GM19043 (cell line): ENCODE measurements around the gene FER1L5.

Experiments
- ATAC-seq: cut with Tn5 transposase; IDR thresholded peaks from one replicate; pipeline ENCODE4 v1.9.1; 2021; ENCODE audit warnings: low read depth; ENCODE audit not compliant: unreplicated experiment

Gene FER1L5

GRCh38 chr2:96642564-96643360, at the start of gene FER1L5:
Gene FER1L5, plus strand, starts transcription at chr2:96642764. Its CDS starts 73 bp downstream, at chr2:96642837.
- ATAC-seq = no peak

- ATAC-seq = no peak
These were observed 48.3 kb upstream of the FER1L5 start for GRCh38 chr2:96594282-96594681.

GRCh38 chr2:96594691-96595152, 47.8 kb upstream of the FER1L5 start:
- ATAC-seq = no peak

- ATAC-seq = no peak
These were observed 46.0 kb upstream of the FER1L5 start for GRCh38 chr2:96596596-96596995.

- no peak for ATAC-seq
These were observed 42.6 kb upstream of the FER1L5 start for GRCh38 chr2:96599941-96600340.

- no peak for ATAC-seq
These were observed 40.9 kb upstream of the FER1L5 start for GRCh38 chr2:96601382-96602292.

GRCh38 chr2:96602330-96602823, 40.2 kb upstream of the FER1L5 start:
- no peak for ATAC-seq

GRCh38 chr2:96604104-96604503, 38.5 kb upstream of the FER1L5 start:
- ATAC-seq = no peak

- ATAC-seq = no peak
These were observed 33.8 kb upstream of the FER1L5 start for GRCh38 chr2:96608469-96609455.

GRCh38 chr2:96616128-96616527, 26.4 kb upstream of the FER1L5 start:
- no peak for ATAC-seq

GRCh38 chr2:96616535-96616934, 26.0 kb upstream of the FER1L5 start:
- no peak for ATAC-seq

GRCh38 chr2:96617012-96617411, 25.6 kb upstream of the FER1L5 start:
- ATAC-seq = no peak

- no peak for ATAC-seq
These were observed 23.8 kb upstream of the FER1L5 start for GRCh38 chr2:96618596-96619283.

GRCh38 chr2:96622544-96622943, 20.0 kb upstream of the FER1L5 start:
- ATAC-seq = no peak

- ATAC-seq = no peak
These were observed 19.4 kb upstream of the FER1L5 start for GRCh38 chr2:96623116-96623515.

GRCh38 chr2:96625571-96626552, 16.7 kb upstream of the FER1L5 start:
- no peak for ATAC-seq

- no peak for ATAC-seq
These were observed 16.0 kb upstream of the FER1L5 start for GRCh38 chr2:96626553-96626942.

- no peak for ATAC-seq
These were observed 10.6 kb upstream of the FER1L5 start for GRCh38 chr2:96631804-96632435.
